GM12878 (cell line): ENCODE data around the gene PPP4R4. TPM values are rescaled to one million over a fixed set of nuclear protein-coding genes. Genes with fewer than 3 reads are reported as not detected.
A peak's percentile ranks its signal among the peaks of the same experiment; 100 is the strongest.

Experiments
- ESRRA ChIP-seq: IDR thresholded peaks from 2 replicates; pipeline ENCODE4 v1.6.1; 2012; ENCODE audit warnings: mild to moderate bottlenecking, low read length, improper control_type of control experiment
- FOXM1 ChIP-seq: IDR thresholded peaks from 2 replicates; pipeline ENCODE4 v1.6.1; 2012; ENCODE audit warnings: low read depth, mild to moderate bottlenecking, inconsistent platforms, low read length, moderate library complexity
- HDGF ChIP-seq: fragments of 450-650 bp; IDR thresholded peaks from 2 replicates; pipeline ENCODE4 v1.6.1; 2016; ENCODE audit warnings: antibody characterized with exemption
- IRF4 ChIP-seq: IDR thresholded peaks from 2 replicates; pipeline ENCODE4 v1.6.1; 2011; ENCODE audit warnings: low read depth, low read length
- NBN ChIP-seq: fragments of 450-650 bp; IDR thresholded peaks from 2 replicates; pipeline ENCODE4 v1.6.1; 2016
- polyA plus RNA-seq, 11 experiments: library from polyadenylated mRNA; depleted of rRNA in 4 of 11; unstranded in 6 of 11; stranded (reverse) in 5 of 11; fragments of >200 nt; fragmentation: Nextera tagmentation in 4 of 11; fragmentation: Illumina TruSeq in 1 of 11; extraction: Ambion mirVana in 4 of 11; extraction: Trizol in 1 of 11; gene quantifications; 1 replicate in 1 of 11; 2 replicates in 10 of 11; pipeline versions ENCODE4 v1.2.1 to v1.2.3, GENCODE V29; 2011 to 2016; ENCODE audit warnings: inconsistent platforms in 2 of 11, missing spikeins in 2 of 11, low read depth in 1 of 11
- total RNA-seq, 4 experiments: library from RNA; depleted of rRNA in 3 of 4; stranded (reverse); fragments of >200 nt in 3 of 4; fragmentation: Illumina TruSeq in 1 of 4; extraction: Trizol in 1 of 4; gene quantifications; 2 replicates each; pipeline versions ENCODE4 v1.2.1 to v1.2.3, GENCODE V29; 2013 to 2021
- TF ChIP-seq, protein P1 (sequence below): IDR thresholded peaks from 2 replicates; pipeline ENCODE4 v1.6.1; 2011; ENCODE audit warnings: mild to moderate bottlenecking, low read depth, low read length, moderate library complexity; ENCODE audit not compliant: insufficient replicate concordance
- TF ChIP-seq, protein P2 (sequence below): fragments of 450-650 bp; IDR thresholded peaks from 2 replicates; pipeline ENCODE4 v1.6.1; 2018; ENCODE audit warnings: borderline replicate concordance, mild to moderate bottlenecking; ENCODE audit not compliant: partially characterized antibody
- TF ChIP-seq, protein P3 (sequence below): fragments of 450-650 bp; IDR thresholded peaks from 2 replicates; pipeline ENCODE4 v1.6.1; 2017; ENCODE audit warnings: antibody characterized with exemption, mild to moderate bottlenecking, moderate library complexity
- TF ChIP-seq, protein P4 (sequence below): fragments of 450-650 bp; IDR thresholded peaks from 2 replicates; pipeline ENCODE4 v1.6.1; 2016; ENCODE audit warnings: mild to moderate bottlenecking
- TF ChIP-seq, protein P5 (sequence below), 3 experiments: IDR thresholded peaks in 2 of 3; conservative IDR thresholded peaks in 1 of 3; 2 replicates each; pipeline ENCODE4 v1.5.1; 2011; ENCODE audit warnings: low read depth in 3 of 3, low read length in 3 of 3, mild to moderate bottlenecking in 3 of 3, control low read depth in 2 of 3, moderate library complexity in 2 of 3, inconsistent platforms in 1 of 3, mixed read lengths in 1 of 3; ENCODE audit not compliant: control insufficient read depth in 2 of 3, insufficient read depth in 1 of 3; ENCODE audit errors: extremely low read depth in 1 of 3

Gene PPP4R4
- total and polyA plus RNA-seq, 10 of the 15 experiments (the other 5 are each of a cell fraction or from before 2014, with no cell fraction given): 0.01 to 0.13 (median 0.08) TPM; not detected in 4

DNA sequence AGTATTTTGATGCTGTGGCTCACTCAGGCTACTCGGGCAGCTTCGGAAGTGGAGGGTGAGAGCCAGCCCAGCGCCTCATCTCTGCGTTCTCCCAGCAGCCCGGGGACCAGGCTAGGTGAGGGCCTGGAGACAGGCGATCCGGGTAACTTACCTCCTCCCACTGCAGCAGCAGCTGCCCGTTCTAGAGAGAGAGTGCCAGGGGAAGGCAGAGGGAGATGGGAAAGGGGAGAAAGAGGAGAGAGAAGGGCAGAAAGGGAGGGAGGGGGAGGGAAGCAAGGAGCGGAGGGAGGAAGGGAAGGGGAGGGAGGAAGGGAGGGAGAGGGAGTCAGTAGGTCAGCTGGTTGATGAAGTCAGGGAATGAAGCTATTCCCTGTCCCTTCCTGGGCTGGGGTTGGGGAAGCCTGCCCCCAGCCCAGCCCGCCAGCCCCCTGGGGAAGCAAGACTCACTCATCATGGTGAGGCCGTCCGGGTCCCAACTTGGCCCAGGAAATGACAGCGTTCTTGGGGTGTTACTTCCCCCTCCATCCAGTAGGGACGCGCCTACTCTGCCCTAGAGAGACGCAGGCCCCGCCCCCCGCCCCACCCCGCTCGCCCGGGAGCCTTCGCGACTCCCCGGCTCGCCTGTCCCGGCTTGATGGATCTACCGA is 44.9 kb upstream of the PPP4R4 start, which contains the start of gene IFI27L2 (continued):
- TF ChIP-seq, protein P1, sequence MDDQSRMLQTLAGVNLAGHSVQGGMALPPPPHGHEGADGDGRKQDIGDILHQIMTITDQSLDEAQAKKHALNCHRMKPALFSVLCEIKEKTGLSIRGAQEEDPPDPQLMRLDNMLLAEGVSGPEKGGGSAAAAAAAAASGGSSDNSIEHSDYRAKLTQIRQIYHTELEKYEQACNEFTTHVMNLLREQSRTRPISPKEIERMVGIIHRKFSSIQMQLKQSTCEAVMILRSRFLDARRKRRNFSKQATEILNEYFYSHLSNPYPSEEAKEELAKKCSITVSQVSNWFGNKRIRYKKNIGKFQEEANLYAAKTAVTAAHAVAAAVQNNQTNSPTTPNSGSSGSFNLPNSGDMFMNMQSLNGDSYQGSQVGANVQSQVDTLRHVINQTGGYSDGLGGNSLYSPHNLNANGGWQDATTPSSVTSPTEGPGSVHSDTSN: no peak
- TF ChIP-seq, protein P2, sequence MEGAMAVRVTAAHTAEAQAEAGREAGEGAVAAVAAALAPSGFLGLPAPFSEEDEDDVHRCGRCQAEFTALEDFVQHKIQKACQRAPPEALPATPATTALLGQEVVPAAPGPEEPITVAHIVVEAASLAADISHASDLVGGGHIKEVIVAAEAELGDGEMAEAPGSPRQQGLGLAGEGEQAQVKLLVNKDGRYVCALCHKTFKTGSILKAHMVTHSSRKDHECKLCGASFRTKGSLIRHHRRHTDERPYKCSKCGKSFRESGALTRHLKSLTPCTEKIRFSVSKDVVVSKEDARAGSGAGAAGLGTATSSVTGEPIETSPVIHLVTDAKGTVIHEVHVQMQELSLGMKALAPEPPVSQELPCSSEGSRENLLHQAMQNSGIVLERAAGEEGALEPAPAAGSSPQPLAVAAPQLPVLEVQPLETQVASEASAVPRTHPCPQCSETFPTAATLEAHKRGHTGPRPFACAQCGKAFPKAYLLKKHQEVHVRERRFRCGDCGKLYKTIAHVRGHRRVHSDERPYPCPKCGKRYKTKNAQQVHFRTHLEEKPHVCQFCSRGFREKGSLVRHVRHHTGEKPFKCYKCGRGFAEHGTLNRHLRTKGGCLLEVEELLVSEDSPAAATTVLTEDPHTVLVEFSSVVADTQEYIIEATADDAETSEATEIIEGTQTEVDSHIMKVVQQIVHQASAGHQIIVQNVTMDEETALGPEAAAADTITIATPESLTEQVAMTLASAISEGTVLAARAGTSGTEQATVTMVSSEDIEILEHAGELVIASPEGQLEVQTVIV: no peak
- no peak for TF ChIP-seq FOXM1
- TF ChIP-seq, protein P3, sequence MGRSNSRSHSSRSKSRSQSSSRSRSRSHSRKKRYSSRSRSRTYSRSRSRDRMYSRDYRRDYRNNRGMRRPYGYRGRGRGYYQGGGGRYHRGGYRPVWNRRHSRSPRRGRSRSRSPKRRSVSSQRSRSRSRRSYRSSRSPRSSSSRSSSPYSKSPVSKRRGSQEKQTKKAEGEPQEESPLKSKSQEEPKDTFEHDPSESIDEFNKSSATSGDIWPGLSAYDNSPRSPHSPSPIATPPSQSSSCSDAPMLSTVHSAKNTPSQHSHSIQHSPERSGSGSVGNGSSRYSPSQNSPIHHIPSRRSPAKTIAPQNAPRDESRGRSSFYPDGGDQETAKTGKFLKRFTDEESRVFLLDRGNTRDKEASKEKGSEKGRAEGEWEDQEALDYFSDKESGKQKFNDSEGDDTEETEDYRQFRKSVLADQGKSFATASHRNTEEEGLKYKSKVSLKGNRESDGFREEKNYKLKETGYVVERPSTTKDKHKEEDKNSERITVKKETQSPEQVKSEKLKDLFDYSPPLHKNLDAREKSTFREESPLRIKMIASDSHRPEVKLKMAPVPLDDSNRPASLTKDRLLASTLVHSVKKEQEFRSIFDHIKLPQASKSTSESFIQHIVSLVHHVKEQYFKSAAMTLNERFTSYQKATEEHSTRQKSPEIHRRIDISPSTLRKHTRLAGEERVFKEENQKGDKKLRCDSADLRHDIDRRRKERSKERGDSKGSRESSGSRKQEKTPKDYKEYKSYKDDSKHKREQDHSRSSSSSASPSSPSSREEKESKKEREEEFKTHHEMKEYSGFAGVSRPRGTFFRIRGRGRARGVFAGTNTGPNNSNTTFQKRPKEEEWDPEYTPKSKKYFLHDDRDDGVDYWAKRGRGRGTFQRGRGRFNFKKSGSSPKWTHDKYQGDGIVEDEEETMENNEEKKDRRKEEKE: no peak
- TF ChIP-seq HDGF: 0 out of 2 replicates have a peak, but pooled peaks have one; percentile 17
- TF ChIP-seq NBN: peak; percentile 15; the same call in 1 of the 2 replicates
- TF ChIP-seq, protein P4, sequence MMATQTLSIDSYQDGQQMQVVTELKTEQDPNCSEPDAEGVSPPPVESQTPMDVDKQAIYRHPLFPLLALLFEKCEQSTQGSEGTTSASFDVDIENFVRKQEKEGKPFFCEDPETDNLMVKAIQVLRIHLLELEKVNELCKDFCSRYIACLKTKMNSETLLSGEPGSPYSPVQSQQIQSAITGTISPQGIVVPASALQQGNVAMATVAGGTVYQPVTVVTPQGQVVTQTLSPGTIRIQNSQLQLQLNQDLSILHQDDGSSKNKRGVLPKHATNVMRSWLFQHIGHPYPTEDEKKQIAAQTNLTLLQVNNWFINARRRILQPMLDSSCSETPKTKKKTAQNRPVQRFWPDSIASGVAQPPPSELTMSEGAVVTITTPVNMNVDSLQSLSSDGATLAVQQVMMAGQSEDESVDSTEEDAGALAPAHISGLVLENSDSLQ: no peak
- TF ChIP-seq, protein P5, sequence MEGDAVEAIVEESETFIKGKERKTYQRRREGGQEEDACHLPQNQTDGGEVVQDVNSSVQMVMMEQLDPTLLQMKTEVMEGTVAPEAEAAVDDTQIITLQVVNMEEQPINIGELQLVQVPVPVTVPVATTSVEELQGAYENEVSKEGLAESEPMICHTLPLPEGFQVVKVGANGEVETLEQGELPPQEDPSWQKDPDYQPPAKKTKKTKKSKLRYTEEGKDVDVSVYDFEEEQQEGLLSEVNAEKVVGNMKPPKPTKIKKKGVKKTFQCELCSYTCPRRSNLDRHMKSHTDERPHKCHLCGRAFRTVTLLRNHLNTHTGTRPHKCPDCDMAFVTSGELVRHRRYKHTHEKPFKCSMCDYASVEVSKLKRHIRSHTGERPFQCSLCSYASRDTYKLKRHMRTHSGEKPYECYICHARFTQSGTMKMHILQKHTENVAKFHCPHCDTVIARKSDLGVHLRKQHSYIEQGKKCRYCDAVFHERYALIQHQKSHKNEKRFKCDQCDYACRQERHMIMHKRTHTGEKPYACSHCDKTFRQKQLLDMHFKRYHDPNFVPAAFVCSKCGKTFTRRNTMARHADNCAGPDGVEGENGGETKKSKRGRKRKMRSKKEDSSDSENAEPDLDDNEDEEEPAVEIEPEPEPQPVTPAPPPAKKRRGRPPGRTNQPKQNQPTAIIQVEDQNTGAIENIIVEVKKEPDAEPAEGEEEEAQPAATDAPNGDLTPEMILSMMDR (IDR thresholded peaks at IDR 0.05 in 2 of 3, conservative IDR thresholded peaks at IDR 0.05 in 1 of 3; ENCODE audit: control insufficient read depth in 2 of 3, extremely low read depth in 1 of 3, insufficient read depth in 1 of 3, low read depth in 3 of 3, low read length in 3 of 3): peak; percentile 4 to 46 (median 11); a peak in 1 of 6 replicates
- no peak for TF ChIP-seq IRF4
- TF ChIP-seq ESRRA: no peak
